ENCODE measurements around the gene RAI1.

The RAI1 gene

GRCh38 chr17:17671369-17672129, 9.7 kb upstream of the RAI1 start:
- Histone ChIP-seq H4K91ac (ENCODE audit: low read length) (peak overlapping the region; percentile 28), H3K9me3 (ENCODE audit: control insufficient read depth, low read length) (no peaks in the 10 kb centered on the region)
- WGBS: 78% methylated on average over 8 of the region's 10 CpGs

GRCh38 chr17:17672453-17673368, 8.5 kb upstream of the RAI1 start:
- Histone ChIP-seq H3K14ac (ENCODE audit: low read length in 2 of 2) (no peak overlapping the region), H2BK15ac (ENCODE audit: low read depth, poor library complexity, severe bottlenecking) (no peak overlapping the region), H3K79me1 (replicated peaks; ENCODE audit: low read length, poor library complexity, severe bottlenecking) (no peaks in the 10 kb centered on the region), H3K27me3 (ENCODE audit: control insufficient read depth in 1 of 2, insufficient read depth in 1 of 2, low read length in 2 of 2) (peaks cover 28 to 38% of the 10 kb centered on the region in 2 experiments), H2BK5ac (ENCODE audit: low read depth, low read length, poor library complexity, severe bottlenecking) (no peak overlapping the region), H2AFZ (ENCODE audit: low read depth, low read length) (no peak overlapping the region), H3K4ac (ENCODE audit: low read depth in 1 of 2, low read length in 2 of 2) (no peak overlapping the region), H3K9me3 (ENCODE audit: control insufficient read depth, low read length) (no peaks in the 10 kb centered on the region), H3K23ac (ENCODE audit: low read length in 2 of 2) (peak overlapping the region in 1 of 2 experiments; percentile 52), H4K8ac (ENCODE audit: low read length) (no peak overlapping the region), H2AK5ac (ENCODE audit: low read length, severe bottlenecking) (no peak overlapping the region), H3K4me2 (ENCODE audit: low read length, poor library complexity, severe bottlenecking) (no peak overlapping the region), H3K18ac (ENCODE audit: low read depth in 1 of 2, low read length in 2 of 2) (no peak overlapping the region), H3K4me1 (ENCODE audit: control insufficient read depth, insufficient read depth, low read depth, low read length) (peaks cover 13% of the 10 kb centered on the region), H3K27ac (ENCODE audit: low read length, poor library complexity, severe bottlenecking) (no peak overlapping the region), H3K36me3 (ENCODE audit: control insufficient read depth in 1 of 2, insufficient read depth in 2 of 2, low read depth in 1 of 2, low read length in 2 of 2) (no peaks in the 10 kb centered on the region), H3K9ac (ENCODE audit: low read length) (no peak overlapping the region), H4K91ac (ENCODE audit: low read length) (no peak overlapping the region), H2BK12ac (ENCODE audit: low read length in 2 of 2) (no peak overlapping the region), H2BK120ac (ENCODE audit: low read depth, low read length) (no peak overlapping the region), H3K4me3 (ENCODE audit: insufficient read depth in 1 of 2, low read depth in 1 of 2, low read length in 2 of 2) (no peak overlapping the region)
- no peak for DNase-seq
- 82% methylated on average over 7 of the region's 7 CpGs for WGBS

More at GRCh38 chr17:17671369-17672129, 9.7 kb upstream of the RAI1 start:
- Histone ChIP-seq H3K4me2 (ENCODE audit: low read length, poor library complexity, severe bottlenecking) (no peak overlapping the region), H2AK5ac (ENCODE audit: low read length, severe bottlenecking) (no peak overlapping the region), H3K14ac (ENCODE audit: low read length in 2 of 2) (no peak overlapping the region), H3K4ac (ENCODE audit: low read depth in 1 of 2, low read length in 2 of 2) (no peak overlapping the region), H3K4me3 (ENCODE audit: insufficient read depth in 1 of 2, low read depth in 1 of 2, low read length in 2 of 2) (no peak overlapping the region), H3K4me1 (ENCODE audit: control insufficient read depth, insufficient read depth, low read depth, low read length) (peaks cover 11% of the 10 kb centered on the region), H3K18ac (ENCODE audit: low read depth in 1 of 2, low read length in 2 of 2) (no peak overlapping the region), H2BK5ac (ENCODE audit: low read depth, low read length, poor library complexity, severe bottlenecking) (no peak overlapping the region), H3K27me3 (ENCODE audit: control insufficient read depth in 1 of 2, insufficient read depth in 1 of 2, low read length in 2 of 2) (peaks cover 35 to 41% of the 10 kb centered on the region in 2 experiments), H3K36me3 (ENCODE audit: control insufficient read depth in 1 of 2, insufficient read depth in 2 of 2, low read depth in 1 of 2, low read length in 2 of 2) (no peaks in the 10 kb centered on the region), H3K23ac (ENCODE audit: low read length in 2 of 2) (no peak overlapping the region), H2BK15ac (ENCODE audit: low read depth, poor library complexity, severe bottlenecking) (peak overlapping the region; percentile 30), H3K79me1 (replicated peaks; ENCODE audit: low read length, poor library complexity, severe bottlenecking) (no peaks in the 10 kb centered on the region), H4K8ac (ENCODE audit: low read length) (no peak overlapping the region), H2BK12ac (ENCODE audit: low read length in 2 of 2) (no peak overlapping the region), H2BK120ac (ENCODE audit: low read depth, low read length) (no peak overlapping the region), H3K9ac (ENCODE audit: low read length) (no peak overlapping the region), H3K27ac (ENCODE audit: low read length, poor library complexity, severe bottlenecking) (no peak overlapping the region), H2AFZ (ENCODE audit: low read depth, low read length) (no peak overlapping the region)
- no peak for DNase-seq

- Histone ChIP-seq H3K23ac (ENCODE audit: low read length in 2 of 2) (no peak overlapping the region), H3K9me3 (ENCODE audit: control insufficient read depth, low read length) (no peaks in the 10 kb centered on the region), H3K14ac (ENCODE audit: low read length in 2 of 2) (no peak overlapping the region), H3K79me1 (replicated peaks; ENCODE audit: low read length, poor library complexity, severe bottlenecking) (no peaks in the 10 kb centered on the region), H3K36me3 (ENCODE audit: control insufficient read depth in 1 of 2, insufficient read depth in 2 of 2, low read depth in 1 of 2, low read length in 2 of 2) (no peaks in the 10 kb centered on the region), H3K18ac (ENCODE audit: low read depth in 1 of 2, low read length in 2 of 2) (no peak overlapping the region), H3K4me2 (ENCODE audit: low read length, poor library complexity, severe bottlenecking) (no peak overlapping the region), H2AK5ac (ENCODE audit: low read length, severe bottlenecking) (no peak overlapping the region), H3K4ac (ENCODE audit: low read depth in 1 of 2, low read length in 2 of 2) (no peak overlapping the region), H4K8ac (ENCODE audit: low read length) (no peak overlapping the region), H3K9ac (ENCODE audit: low read length) (no peak overlapping the region), H3K27ac (ENCODE audit: low read length, poor library complexity, severe bottlenecking) (no peak overlapping the region), H3K27me3 (ENCODE audit: control insufficient read depth in 1 of 2, insufficient read depth in 1 of 2, low read length in 2 of 2) (peaks cover 31 to 39% of the 10 kb centered on the region in 2 experiments), H3K4me1 (ENCODE audit: control insufficient read depth, insufficient read depth, low read depth, low read length) (peaks cover 9% of the 10 kb centered on the region), H2BK15ac (ENCODE audit: low read depth, poor library complexity, severe bottlenecking) (peak overlapping the region; percentile 26), H2BK5ac (ENCODE audit: low read depth, low read length, poor library complexity, severe bottlenecking) (no peak overlapping the region), H2BK12ac (ENCODE audit: low read length in 2 of 2) (peak overlapping the region in 1 of 2 experiments; percentile 15), H4K91ac (ENCODE audit: low read length) (no peak overlapping the region), H2AFZ (ENCODE audit: low read depth, low read length) (no peak overlapping the region), H3K4me3 (ENCODE audit: insufficient read depth in 1 of 2, low read depth in 1 of 2, low read length in 2 of 2) (no peak overlapping the region), H2BK120ac (ENCODE audit: low read depth, low read length) (no peak overlapping the region)
- 72% methylated on average over 3 of the region's 6 CpGs for WGBS
- no peak for DNase-seq
Measured at GRCh38 chr17:17675416-17675815, 5.8 kb upstream of the RAI1 start.
